DMS53 treated with DMSO at 0.1 percent for 48 hours (cell line): ENCODE data around the gene FRRS1.
A peak's percentile ranks its signal among the peaks of the same experiment; 100 is the strongest.
"Not testable (repeated sequence)": the region's sequence is repeated elsewhere in the genome, so short reads cannot be mapped to it uniquely, and the experiment has no call there.

Experiments
- DNase-seq: peaks from one replicate; lab custom pipeline; 2025; ENCODE audit not compliant: unreplicated experiment; lab: John Stamatoyannopoulos, UW

FRRS1 gene

GRCh38 chr1:99766378-99766800 is at the start of gene FRRS1:
Gene FRRS1, minus strand, starts transcription at chr1:99766635. Its CDS starts 17,867 bp downstream, at chr1:99748768.
- DNase-seq = peak; percentile 89

GRCh38 chr1:99814373-99814900 is 48.0 kb upstream of the FRRS1 start:
- no peak for DNase-seq

- DNase-seq = no peak
Observed at GRCh38 chr1:99811747-99812146, 45.3 kb upstream of the FRRS1 start.

- no peak for DNase-seq
Observed at GRCh38 chr1:99811075-99811474, 44.6 kb upstream of the FRRS1 start.

GRCh38 chr1:99808391-99809115 is 42.1 kb upstream of the FRRS1 start:
- peak; percentile 96 for DNase-seq

- DNase-seq = no peak
Observed at GRCh38 chr1:99806882-99807281, 40.4 kb upstream of the FRRS1 start.

GRCh38 chr1:99801584-99801983 is 35.1 kb upstream of the FRRS1 start:
- no peak for DNase-seq

- DNase-seq = not testable (repeated sequence)
Observed at GRCh38 chr1:99793861-99794260, 27.4 kb upstream of the FRRS1 start.

- DNase-seq = no peak
Observed at GRCh38 chr1:99789715-99790114, 23.3 kb upstream of the FRRS1 start.

- DNase-seq = no peak
Observed at GRCh38 chr1:99788896-99789295, 22.5 kb upstream of the FRRS1 start.

GRCh38 chr1:99786751-99787501 is 20.5 kb upstream of the FRRS1 start:
- DNase-seq = no peak

- DNase-seq = no peak
Observed at GRCh38 chr1:99784809-99785255, 18.4 kb upstream of the FRRS1 start.

GRCh38 chr1:99784143-99784542 is 17.7 kb upstream of the FRRS1 start:
- no peak for DNase-seq

- no peak for DNase-seq
Observed at GRCh38 chr1:99782920-99783319, 16.5 kb upstream of the FRRS1 start.

- DNase-seq = no peak
Observed at GRCh38 chr1:99782397-99782796, 16.0 kb upstream of the FRRS1 start.

GRCh38 chr1:99781798-99782197 is 15.4 kb upstream of the FRRS1 start:
- DNase-seq = no peak

GRCh38 chr1:99777752-99778151 is 11.3 kb upstream of the FRRS1 start:
- DNase-seq = no peak

GRCh38 chr1:99776120-99776519 is 9.7 kb upstream of the FRRS1 start:
- no peak for DNase-seq

- DNase-seq = no peak
Observed at GRCh38 chr1:99772809-99773208, 6.4 kb upstream of the FRRS1 start.

- no peak for DNase-seq
Observed at GRCh38 chr1:99771513-99771918, 5.1 kb upstream of the FRRS1 start.

GRCh38 chr1:99768524-99769245 is 2.2 kb upstream of the FRRS1 start:
- DNase-seq = no peak
